ENCODE measurements around the gene USP17L25. TPM values are rescaled to one million over a fixed set of nuclear protein-coding genes. Genes with fewer than 3 reads are reported as not detected.
"Not testable (repeated sequence)": the region's sequence is repeated elsewhere in the genome, so short reads cannot be mapped to it uniquely, and the experiment has no call there.

The USP17L25 gene
- not detected in 2 replicates for total RNA-seq (2014; rRNA removed; shearing (Covaris generic))

- DNase-seq (ENCODE audit: low read depth) = not testable (repeated sequence)
Observed at GRCh38 chr4:9329611-9330010, at the start of gene USP17L25. USP17L25 (plus strand) TSS chr4:9329911; CDS start chr4:9329911, 0 bp downstream.

GRCh38 chr4:9324191-9324590 lies 5.5 kb upstream of the USP17L25 start:
- DNase-seq (ENCODE audit: low read depth) = not testable (repeated sequence)

- DNase-seq (ENCODE audit: low read depth) = not testable (repeated sequence)
Observed at GRCh38 chr4:9324865-9325264, 4.8 kb upstream of the USP17L25 start, which contains the start of gene USP17L24. USP17L24 (plus strand) TSS chr4:9325165; CDS start chr4:9325165, 0 bp downstream.

GRCh38 chr4:9334358-9334757 lies 4.6 kb downstream of the USP17L25 start, which contains the start of gene USP17L26:
USP17L26 (plus strand) TSS chr4:9334658; CDS start chr4:9334658, 0 bp downstream.
- DNase-seq (ENCODE audit: low read depth) = not testable (repeated sequence)

GRCh38 chr4:9339103-9339502 lies 9.4 kb downstream of the USP17L25 start, which contains the start of gene USP17L5:
USP17L5 (plus strand) TSS chr4:9339403; CDS start chr4:9339403, 0 bp downstream.
- not testable (repeated sequence) for DNase-seq (ENCODE audit: low read depth)

- DNase-seq (ENCODE audit: low read depth) = not testable (repeated sequence)
Observed at GRCh38 chr4:9343848-9344247, 14.1 kb downstream of the USP17L25 start, which contains the start of gene USP17L27. USP17L27 (plus strand) TSS chr4:9344148; CDS start chr4:9344148, 0 bp downstream.

- not testable (repeated sequence) for DNase-seq (ENCODE audit: low read depth)
Observed at GRCh38 chr4:9348593-9348992, 18.9 kb downstream of the USP17L25 start, which contains the start of gene USP17L28. USP17L28 (plus strand) TSS chr4:9348893; CDS start chr4:9348893, 0 bp downstream.

GRCh38 chr4:9350866-9351265 lies 21.2 kb downstream of the USP17L25 start:
- not testable (repeated sequence) for DNase-seq (ENCODE audit: low read depth)

GRCh38 chr4:9353338-9353737 lies 23.6 kb downstream of the USP17L25 start, which contains the start of gene USP17L29:
USP17L29 (plus strand) TSS chr4:9353638; CDS start chr4:9353638, 0 bp downstream.
- not testable (repeated sequence) for DNase-seq (ENCODE audit: low read depth)

- DNase-seq (ENCODE audit: low read depth) = not testable (repeated sequence)
Observed at GRCh38 chr4:9362829-9363228, 33.1 kb downstream of the USP17L25 start, which contains the start of gene USP17L30. USP17L30 (plus strand) TSS chr4:9363129; CDS start chr4:9363129, 0 bp downstream.

GRCh38 chr4:9379881-9380280 lies 50.2 kb downstream of the USP17L25 start:
- not testable (repeated sequence) for DNase-seq (ENCODE audit: low read depth)

Other genes starting within 250 kb of the USP17L25 start
- gene FAM90A26, start 159.5 kb upstream of the USP17L25 start, total RNA-seq (2014; rRNA removed; shearing (Covaris generic)) = not detected in 2 replicates
- gene USP17L10, start 119.3 kb upstream of the USP17L25 start, total RNA-seq (2014; rRNA removed; shearing (Covaris generic)) = not detected in 2 replicates
- not detected in 2 replicates for gene USP17L11, start 114.5 kb upstream of the USP17L25 start, total RNA-seq (2014; rRNA removed; shearing (Covaris generic))
- not detected in 2 replicates for gene USP17L12, start 109.8 kb upstream of the USP17L25 start, total RNA-seq (2014; rRNA removed; shearing (Covaris generic))
- gene USP17L13, start 105.0 kb upstream of the USP17L25 start, total RNA-seq (2014; rRNA removed; shearing (Covaris generic)) = not detected in 2 replicates
- 0.34 TPM in 1 of 2 replicates, not detected in the other for gene USP17L15, start 95.5 kb upstream of the USP17L25 start, total RNA-seq (2014; rRNA removed; shearing (Covaris generic))
- not detected in 2 replicates for gene USP17L17, start 86.0 kb upstream of the USP17L25 start, total RNA-seq (2014; rRNA removed; shearing (Covaris generic))
- not detected in 2 replicates for gene USP17L18, start 81.3 kb upstream of the USP17L25 start, total RNA-seq (2014; rRNA removed; shearing (Covaris generic))
- gene USP17L19, start 76.5 kb upstream of the USP17L25 start, total RNA-seq (2014; rRNA removed; shearing (Covaris generic)) = not detected in 2 replicates
- not detected in 2 replicates for gene USP17L20, start 71.8 kb upstream of the USP17L25 start, total RNA-seq (2014; rRNA removed; shearing (Covaris generic))
- not detected in 2 replicates for gene USP17L21, start 67.0 kb upstream of the USP17L25 start, total RNA-seq (2014; rRNA removed; shearing (Covaris generic))
- gene USP17L22, start 62.3 kb upstream of the USP17L25 start, total RNA-seq (2014; rRNA removed; shearing (Covaris generic)) = not detected in 2 replicates
- gene USP17L24, start 4.7 kb upstream of the USP17L25 start, total RNA-seq (2014; rRNA removed; shearing (Covaris generic)) = not detected in 2 replicates
- gene USP17L26, start 4.7 kb downstream of the USP17L25 start, total RNA-seq (2014; rRNA removed; shearing (Covaris generic)) = not detected in 2 replicates
- gene USP17L5, start 9.5 kb downstream of the USP17L25 start, total RNA-seq (2014; rRNA removed; shearing (Covaris generic)) = not detected in 2 replicates
- gene USP17L27, start 14.2 kb downstream of the USP17L25 start, total RNA-seq (2014; rRNA removed; shearing (Covaris generic)) = not detected in 2 replicates
- not detected in 2 replicates for gene USP17L28, start 19.0 kb downstream of the USP17L25 start, total RNA-seq (2014; rRNA removed; shearing (Covaris generic))
- not detected in 2 replicates for gene USP17L29, start 23.7 kb downstream of the USP17L25 start, total RNA-seq (2014; rRNA removed; shearing (Covaris generic))
- gene USP17L30, start 33.2 kb downstream of the USP17L25 start, total RNA-seq (2014; rRNA removed; shearing (Covaris generic)) = not detected in 2 replicates
- not detected in 2 replicates for gene DEFB131A, start 114.5 kb downstream of the USP17L25 start, total RNA-seq (2014; rRNA removed; shearing (Covaris generic))

Data from Daoy (cell line).